ENCODE results near the gene RAD18.

RAD18 gene

DNA sequence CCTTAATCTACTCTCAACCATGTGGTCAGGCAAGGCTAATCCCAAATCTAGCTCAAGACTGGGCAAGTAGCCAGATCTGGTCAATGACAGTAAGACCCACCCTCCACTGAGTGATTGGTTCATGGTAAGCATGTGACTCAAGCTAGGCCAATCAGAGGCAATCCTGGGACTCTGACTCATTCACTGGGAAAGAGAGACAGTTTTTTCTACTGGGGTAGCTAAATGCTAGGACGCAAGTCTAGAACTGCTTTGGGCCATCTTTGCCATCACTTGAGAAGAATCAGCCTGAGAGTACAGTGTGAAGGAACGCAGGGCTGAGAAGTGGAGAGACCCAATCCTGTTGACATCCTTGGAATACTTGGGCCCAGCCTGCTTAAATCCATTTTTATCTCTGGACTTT is 9.4 kb upstream of the RAD18 start:
- Histone ChIP-seq H3K4me1 (ENCODE audit: control insufficient read depth in 2 of 2, insufficient read depth in 1 of 2, low read depth in 1 of 2, low read length in 2 of 2) (peaks cover 0 to 4% of the 10 kb centered on the region in 2 donors), H2BK5ac (ENCODE audit: low read length) (no peak overlapping the region), H3K4ac (ENCODE audit: low read length) (no peak overlapping the region), H3K36me3 (replicated peaks in 1 of 2; ENCODE audit: control insufficient read depth in 2 of 2, insufficient read depth in 2 of 2, low read length in 2 of 2) (no peaks in the 10 kb centered on the region), H2AFZ (ENCODE audit: low read length) (no peak overlapping the region), H3K9me3 (replicated peaks in 1 of 2; ENCODE audit: control insufficient read depth in 2 of 2, insufficient read depth in 1 of 2, low read depth in 1 of 2, low read length in 2 of 2) (no peaks in the 10 kb centered on the region), H2BK12ac (ENCODE audit: low read length) (no peak overlapping the region), H4K91ac (ENCODE audit: low read depth, low read length, poor library complexity) (no peak overlapping the region), H2BK15ac (ENCODE audit: low read length) (no peak overlapping the region), H3K4me2 (ENCODE audit: insufficient read depth, low read length, poor library complexity, severe bottlenecking) (no peak overlapping the region), H2AK5ac (ENCODE audit: low read depth, low read length) (no peak overlapping the region), H3K9ac (ENCODE audit: low read depth, low read length, poor library complexity) (no peak overlapping the region), H4K8ac (ENCODE audit: low read depth, low read length) (no peak overlapping the region), H3K14ac (ENCODE audit: low read length) (no peak overlapping the region), H3K4me3 (ENCODE audit: low read length in 2 of 2) (no peak overlapping the region), H3K79me1 (ENCODE audit: low read depth, low read length) (no peaks in the 10 kb centered on the region), H3K27me3 (ENCODE audit: control insufficient read depth in 3 of 3, insufficient read depth in 3 of 3, low read depth in 1 of 3, low read length in 3 of 3) (no peaks in the 10 kb centered on the region), H2BK120ac (ENCODE audit: low read depth, low read length) (no peak overlapping the region), H3K23ac (ENCODE audit: low read depth, low read length, poor library complexity) (no peak overlapping the region), H3K18ac (ENCODE audit: low read length) (no peak overlapping the region), H3K27ac (replicated peaks; ENCODE audit: low read length) (no peak overlapping the region)
- no peak for DNase-seq (ENCODE audit: low spot score)
- no CpG with 5 or more reads among the region's 2 CpGs for WGBS, 2 donors (ENCODE audit: extremely low coverage in 2 of 2, insufficient read length in 2 of 2, insufficient replicate concordance in 1 of 2)

DNA sequence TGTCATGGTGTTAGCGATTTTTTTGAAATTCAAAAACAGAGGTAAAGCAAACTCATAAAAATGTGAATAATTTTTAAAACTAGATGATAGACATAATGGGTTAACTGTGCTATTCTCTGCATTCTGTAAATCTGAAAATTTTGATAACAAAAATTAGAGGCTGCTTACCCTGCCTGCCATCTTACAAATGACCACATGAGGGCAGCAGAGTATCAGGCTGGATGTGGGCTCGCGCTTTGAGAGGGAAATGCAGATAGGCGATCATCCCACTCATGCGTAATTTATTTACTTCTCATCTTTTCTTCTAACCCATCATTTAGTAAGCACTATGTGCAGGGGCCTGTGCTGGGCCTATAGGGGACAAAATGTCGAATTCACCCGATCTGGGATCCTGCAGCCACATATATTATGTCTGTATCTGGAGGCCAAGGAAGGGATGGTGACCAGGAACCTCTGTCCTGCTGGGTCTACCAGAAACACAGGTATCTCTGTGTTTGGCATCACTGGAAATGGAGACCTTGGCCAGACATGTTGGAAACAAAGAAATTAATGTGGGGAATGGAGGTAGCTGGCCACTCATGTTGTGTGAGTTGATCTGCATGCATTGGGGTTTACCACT is 7.8 kb upstream of the RAD18 start:
- H3K79me1 ChIP-seq (ENCODE audit: low read depth, low read length), result no peaks in the 10 kb centered on the region
- no CpG with 5 or more reads among the region's 7 CpGs for WGBS, 2 donors (ENCODE audit: extremely low coverage in 2 of 2, insufficient read length in 2 of 2, insufficient replicate concordance in 1 of 2)
- H2BK15ac ChIP-seq (ENCODE audit: low read length), result no peak overlapping the region

GRCh38 chr3:8969241-8969640 is 6.0 kb upstream of the RAD18 start:
- Histone ChIP-seq H3K36me3 (replicated peaks in 1 of 2; ENCODE audit: control insufficient read depth in 2 of 2, insufficient read depth in 2 of 2, low read length in 2 of 2) (no peaks in the 10 kb centered on the region), H4K91ac (ENCODE audit: low read depth, low read length, poor library complexity) (no peak overlapping the region), H3K4me2 (ENCODE audit: insufficient read depth, low read length, poor library complexity, severe bottlenecking) (no peak overlapping the region), H3K79me1 (ENCODE audit: low read depth, low read length) (no peaks in the 10 kb centered on the region), H3K27me3 (ENCODE audit: control insufficient read depth in 3 of 3, insufficient read depth in 3 of 3, low read depth in 1 of 3, low read length in 3 of 3) (no peaks in the 10 kb centered on the region), H2AFZ (ENCODE audit: low read length) (no peak overlapping the region), H3K4ac (ENCODE audit: low read length) (no peak overlapping the region), H3K18ac (ENCODE audit: low read length) (no peak overlapping the region), H4K8ac (ENCODE audit: low read depth, low read length) (no peak overlapping the region), H2BK12ac (ENCODE audit: low read length) (no peak overlapping the region), H2BK120ac (ENCODE audit: low read depth, low read length) (no peak overlapping the region), H3K9me3 (replicated peaks in 1 of 2; ENCODE audit: control insufficient read depth in 2 of 2, insufficient read depth in 1 of 2, low read depth in 1 of 2, low read length in 2 of 2) (no peaks in the 10 kb centered on the region), H2AK5ac (ENCODE audit: low read depth, low read length) (no peak overlapping the region), H3K27ac (replicated peaks; ENCODE audit: low read length) (no peak overlapping the region), H3K23ac (ENCODE audit: low read depth, low read length, poor library complexity) (no peak overlapping the region), H3K4me1 (ENCODE audit: control insufficient read depth in 2 of 2, insufficient read depth in 1 of 2, low read depth in 1 of 2, low read length in 2 of 2) (peaks cover 2 to 8% of the 10 kb centered on the region in 2 donors), H3K4me3 (ENCODE audit: low read length in 2 of 2) (no peak overlapping the region), H2BK15ac (ENCODE audit: low read length) (no peak overlapping the region), H2BK5ac (ENCODE audit: low read length) (no peak overlapping the region), H3K14ac (ENCODE audit: low read length) (no peak overlapping the region), H3K9ac (ENCODE audit: low read depth, low read length, poor library complexity) (no peak overlapping the region)
- WGBS, 2 donors (ENCODE audit: extremely low coverage in 2 of 2, insufficient read length in 2 of 2, insufficient replicate concordance in 1 of 2), result no CpG with 5 or more reads among the region's 4 CpGs
- DNase-seq (ENCODE audit: low spot score), result no peak

More for the DNA sequence above, 7.8 kb upstream of the RAD18 start:
- Histone ChIP-seq H4K8ac (ENCODE audit: low read depth, low read length) (no peak overlapping the region), H2BK12ac (ENCODE audit: low read length) (no peak overlapping the region), H3K36me3 (replicated peaks in 1 of 2; ENCODE audit: control insufficient read depth in 2 of 2, insufficient read depth in 2 of 2, low read length in 2 of 2) (no peaks in the 10 kb centered on the region), H3K14ac (ENCODE audit: low read length) (no peak overlapping the region), H3K27me3 (ENCODE audit: control insufficient read depth in 3 of 3, insufficient read depth in 3 of 3, low read depth in 1 of 3, low read length in 3 of 3) (no peaks in the 10 kb centered on the region), H3K27ac (replicated peaks; ENCODE audit: low read length) (no peak overlapping the region), H4K91ac (ENCODE audit: low read depth, low read length, poor library complexity) (no peak overlapping the region), H3K23ac (ENCODE audit: low read depth, low read length, poor library complexity) (no peak overlapping the region), H2AK5ac (ENCODE audit: low read depth, low read length) (no peak overlapping the region), H3K4ac (ENCODE audit: low read length) (no peak overlapping the region), H3K4me1 (ENCODE audit: control insufficient read depth in 2 of 2, insufficient read depth in 1 of 2, low read depth in 1 of 2, low read length in 2 of 2) (peaks cover 0 to 4% of the 10 kb centered on the region in 2 donors), H3K4me3 (ENCODE audit: low read length in 2 of 2) (no peak overlapping the region), H3K9me3 (replicated peaks in 1 of 2; ENCODE audit: control insufficient read depth in 2 of 2, insufficient read depth in 1 of 2, low read depth in 1 of 2, low read length in 2 of 2) (no peaks in the 10 kb centered on the region), H2BK5ac (ENCODE audit: low read length) (no peak overlapping the region), H2AFZ (ENCODE audit: low read length) (peak overlapping the region; percentile 68), H3K18ac (ENCODE audit: low read length) (no peak overlapping the region), H2BK120ac (ENCODE audit: low read depth, low read length) (no peak overlapping the region), H3K9ac (ENCODE audit: low read depth, low read length, poor library complexity) (no peak overlapping the region), H3K4me2 (ENCODE audit: insufficient read depth, low read length, poor library complexity, severe bottlenecking) (no peak overlapping the region)
- DNase-seq (ENCODE audit: low spot score), result peak; percentile 72

DNA sequence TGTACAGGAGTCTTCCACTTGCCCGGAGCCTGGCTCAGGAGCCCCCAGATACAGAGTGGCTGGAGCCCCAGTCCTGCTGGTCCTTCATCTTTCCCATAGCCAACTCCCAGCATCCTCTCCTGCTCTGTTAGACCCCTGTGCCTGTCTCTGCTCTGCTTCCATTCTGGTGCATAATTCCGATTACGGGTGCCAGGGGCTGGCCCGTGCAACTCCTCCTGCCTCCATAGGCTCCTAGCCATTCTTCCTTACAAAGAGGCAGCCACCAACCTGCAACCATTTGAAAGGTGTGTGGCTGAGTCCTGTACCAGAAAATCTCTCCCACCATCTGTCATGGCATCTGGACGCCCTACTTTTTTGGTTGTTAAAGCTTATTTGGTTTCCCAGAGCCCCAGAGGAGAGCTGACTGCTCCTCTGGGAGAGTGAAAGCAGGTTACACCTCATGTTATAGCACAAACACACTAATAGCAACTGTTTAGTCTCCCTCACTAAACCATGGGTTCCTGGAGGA is 5.2 kb upstream of the RAD18 start:
- Histone ChIP-seq H3K36me3 (replicated peaks in 1 of 2; ENCODE audit: control insufficient read depth in 2 of 2, insufficient read depth in 2 of 2, low read length in 2 of 2) (no peaks in the 10 kb centered on the region), H4K8ac (ENCODE audit: low read depth, low read length) (no peak overlapping the region), H2AK5ac (ENCODE audit: low read depth, low read length) (no peak overlapping the region), H3K4me1 (ENCODE audit: control insufficient read depth in 2 of 2, insufficient read depth in 1 of 2, low read depth in 1 of 2, low read length in 2 of 2) (peaks cover 2 to 8% of the 10 kb centered on the region in 2 donors), H4K91ac (ENCODE audit: low read depth, low read length, poor library complexity) (no peak overlapping the region), H2BK120ac (ENCODE audit: low read depth, low read length) (no peak overlapping the region), H3K27me3 (ENCODE audit: control insufficient read depth in 3 of 3, insufficient read depth in 3 of 3, low read depth in 1 of 3, low read length in 3 of 3) (no peaks in the 10 kb centered on the region), H3K9ac (ENCODE audit: low read depth, low read length, poor library complexity) (no peak overlapping the region), H3K18ac (ENCODE audit: low read length) (no peak overlapping the region), H2BK5ac (ENCODE audit: low read length) (no peak overlapping the region), H2BK12ac (ENCODE audit: low read length) (no peak overlapping the region), H2AFZ (ENCODE audit: low read length) (no peak overlapping the region), H3K14ac (ENCODE audit: low read length) (no peak overlapping the region), H3K4ac (ENCODE audit: low read length) (no peak overlapping the region), H2BK15ac (ENCODE audit: low read length) (no peak overlapping the region), H3K23ac (ENCODE audit: low read depth, low read length, poor library complexity) (no peak overlapping the region), H3K4me3 (ENCODE audit: low read length in 2 of 2) (no peak overlapping the region), H3K4me2 (ENCODE audit: insufficient read depth, low read length, poor library complexity, severe bottlenecking) (no peak overlapping the region), H3K9me3 (replicated peaks in 1 of 2; ENCODE audit: control insufficient read depth in 2 of 2, insufficient read depth in 1 of 2, low read depth in 1 of 2, low read length in 2 of 2) (no peaks in the 10 kb centered on the region), H3K79me1 (ENCODE audit: low read depth, low read length) (no peaks in the 10 kb centered on the region), H3K27ac (replicated peaks; ENCODE audit: low read length) (no peak overlapping the region)
- WGBS, 2 donors (ENCODE audit: extremely low coverage in 2 of 2, insufficient read length in 2 of 2, insufficient replicate concordance in 1 of 2), result no CpG with 5 or more reads among the region's 5 CpGs
- no peak for DNase-seq (ENCODE audit: low spot score)

Data from neuronal stem cell (in vitro differentiated cells).